Nucleus accumbens (tissue), 56 donors: ENCODE results near the gene MTOR.

ENCODE experiments used
- DNase-seq, 56 donors: peaks; one replicate each; lab custom pipeline; 2025; lab: John Stamatoyannopoulos, UW

The MTOR gene

DNA sequence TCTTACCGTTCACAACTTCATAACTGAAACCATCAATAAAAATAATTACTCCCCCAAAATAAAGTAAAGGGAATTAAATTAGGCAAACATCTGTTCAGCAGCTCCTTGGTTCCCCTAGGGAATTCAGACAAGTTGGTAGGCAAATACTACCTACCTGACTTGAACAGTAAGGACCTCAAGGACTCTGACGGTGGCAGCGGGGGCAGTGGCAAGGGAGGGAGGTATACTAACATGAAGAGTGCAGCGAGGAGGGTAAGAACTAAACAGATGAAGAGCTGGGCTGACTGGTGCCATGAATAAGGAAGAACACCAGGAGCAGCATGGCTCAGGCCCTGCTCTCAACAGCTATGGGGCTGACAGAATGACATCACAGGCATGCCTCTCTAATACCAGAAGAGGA, 33.1 kb downstream of the MTOR start:
- no peak for DNase-seq

DNA sequence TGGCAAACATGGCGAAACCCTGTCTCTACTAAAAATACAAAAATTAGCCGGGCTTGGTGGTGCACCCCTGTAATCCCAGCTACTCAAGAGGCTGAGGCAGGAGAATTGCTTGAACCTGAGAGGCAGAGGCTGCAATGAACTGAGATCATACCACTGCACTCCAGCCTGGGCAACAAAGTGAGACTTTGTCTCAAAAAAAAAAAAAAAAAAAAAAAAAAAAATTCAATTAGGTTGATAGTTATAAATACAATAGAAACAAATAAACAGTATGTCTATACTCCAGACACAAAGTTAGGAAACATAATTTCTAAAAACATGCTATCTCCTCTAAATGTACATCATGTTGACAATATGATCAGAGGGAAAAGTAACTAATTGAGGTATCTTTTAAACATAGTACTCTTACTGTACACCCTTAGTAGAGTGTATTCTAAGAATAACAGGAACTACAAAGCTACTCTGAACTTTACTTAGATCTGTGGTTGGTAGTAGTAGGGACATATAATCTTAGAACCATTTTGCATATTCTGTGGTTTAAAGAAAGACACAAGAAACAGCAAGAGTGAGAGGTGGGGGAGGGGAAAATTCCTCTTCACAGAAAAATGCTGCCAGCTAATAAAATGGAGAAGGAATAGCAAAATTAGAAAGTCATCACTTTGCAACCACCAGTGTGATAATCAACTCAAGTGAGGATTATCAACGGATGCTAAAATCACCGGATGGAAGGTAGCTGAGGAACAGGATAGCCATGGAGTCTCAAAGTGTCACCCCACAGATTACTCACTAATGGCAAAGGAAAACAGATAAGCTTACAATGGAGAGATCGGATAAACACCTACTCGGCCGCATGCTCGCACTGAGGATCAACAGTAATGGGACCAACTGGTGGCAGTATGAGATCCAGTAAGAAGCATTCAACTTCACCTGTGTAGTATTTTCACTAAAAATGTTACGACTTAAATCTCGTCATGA, 35.0 kb downstream of the MTOR start:
- no peak for DNase-seq

DNA sequence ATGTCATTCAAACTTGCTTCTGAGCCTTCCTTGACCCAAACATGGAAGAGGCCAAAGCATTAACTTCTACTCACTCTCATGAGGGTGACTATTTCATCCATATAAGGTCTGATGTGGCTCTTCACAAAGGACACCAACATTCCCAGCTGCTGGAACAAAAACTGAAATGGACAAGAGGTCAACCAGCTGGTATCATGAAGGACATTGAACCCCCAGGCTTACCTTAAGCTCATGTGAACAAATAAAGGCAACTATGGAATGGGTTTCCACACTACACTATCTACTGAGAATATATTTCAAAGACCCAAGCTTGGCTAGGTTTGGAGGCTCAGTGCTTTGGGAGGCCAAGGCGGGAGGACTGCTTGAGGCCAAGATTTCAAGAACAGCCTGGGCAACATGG, 46.3 kb downstream of the MTOR start:
- no peak for DNase-seq

DNA sequence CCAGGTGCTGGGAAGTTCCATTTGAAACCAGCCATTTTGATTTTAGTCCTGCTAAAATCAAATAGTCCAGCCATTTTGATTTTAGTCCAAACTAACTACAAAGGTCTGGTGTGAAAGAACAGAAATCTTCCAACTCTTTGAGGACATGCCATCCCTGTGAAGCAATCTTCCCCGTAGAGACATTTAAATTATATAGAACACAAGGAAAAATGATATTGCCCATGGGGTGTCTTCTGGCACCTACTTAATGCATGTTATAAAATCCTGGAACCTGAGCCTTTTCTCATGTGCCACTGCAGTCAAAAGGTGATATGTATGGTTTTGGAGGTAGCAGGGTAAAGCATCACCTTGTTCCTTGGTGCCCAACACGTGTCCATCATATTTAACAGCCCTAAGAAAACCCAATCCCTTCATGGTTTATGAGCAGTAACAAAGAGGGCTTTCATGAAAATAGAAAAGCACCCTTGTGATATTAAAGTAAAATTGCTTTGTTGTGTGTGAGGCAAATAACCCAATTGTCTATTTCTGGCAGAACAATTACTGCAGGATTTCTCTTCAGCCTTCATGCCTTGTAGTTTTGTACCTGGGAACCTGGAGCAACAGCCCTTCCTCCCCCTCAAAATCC, 46.9 kb downstream of the MTOR start:
- no peak for DNase-seq

DNA sequence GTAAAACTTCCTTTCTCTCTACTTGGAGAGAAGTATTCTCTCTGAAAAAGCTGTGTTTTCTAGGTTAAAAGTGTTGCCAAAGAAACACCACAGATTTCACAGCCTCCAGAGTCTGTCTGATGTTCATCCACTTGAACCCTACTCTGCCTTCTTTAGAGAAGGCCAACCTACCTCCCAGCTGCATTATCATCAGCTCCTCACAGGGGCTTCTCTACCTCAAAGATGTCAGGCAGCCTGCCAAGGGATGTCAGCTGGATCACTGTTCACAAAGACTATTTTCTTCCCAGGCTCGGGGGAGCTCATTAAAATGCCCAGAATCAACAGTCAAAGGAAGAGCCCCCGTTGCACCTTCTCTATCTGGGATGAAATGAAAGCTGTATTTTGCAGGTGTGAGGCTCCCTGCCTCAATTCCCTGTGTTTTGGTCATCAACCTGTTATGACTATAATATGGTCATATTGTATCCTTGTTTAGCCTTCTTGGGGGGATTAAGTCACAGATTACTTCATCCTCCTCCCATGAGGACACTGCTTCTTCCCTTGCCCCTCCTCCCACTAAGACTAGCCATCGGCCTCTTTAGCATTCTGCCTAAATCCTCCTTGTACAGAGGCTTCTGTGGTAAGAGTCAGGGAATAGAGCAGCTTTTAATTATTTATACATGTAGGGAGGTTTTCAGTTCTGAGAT, 47.5 kb downstream of the MTOR start:
- DNase-seq: peak in 3 of 56 donors; percentile 5 to 7 (median 6)

DNA sequence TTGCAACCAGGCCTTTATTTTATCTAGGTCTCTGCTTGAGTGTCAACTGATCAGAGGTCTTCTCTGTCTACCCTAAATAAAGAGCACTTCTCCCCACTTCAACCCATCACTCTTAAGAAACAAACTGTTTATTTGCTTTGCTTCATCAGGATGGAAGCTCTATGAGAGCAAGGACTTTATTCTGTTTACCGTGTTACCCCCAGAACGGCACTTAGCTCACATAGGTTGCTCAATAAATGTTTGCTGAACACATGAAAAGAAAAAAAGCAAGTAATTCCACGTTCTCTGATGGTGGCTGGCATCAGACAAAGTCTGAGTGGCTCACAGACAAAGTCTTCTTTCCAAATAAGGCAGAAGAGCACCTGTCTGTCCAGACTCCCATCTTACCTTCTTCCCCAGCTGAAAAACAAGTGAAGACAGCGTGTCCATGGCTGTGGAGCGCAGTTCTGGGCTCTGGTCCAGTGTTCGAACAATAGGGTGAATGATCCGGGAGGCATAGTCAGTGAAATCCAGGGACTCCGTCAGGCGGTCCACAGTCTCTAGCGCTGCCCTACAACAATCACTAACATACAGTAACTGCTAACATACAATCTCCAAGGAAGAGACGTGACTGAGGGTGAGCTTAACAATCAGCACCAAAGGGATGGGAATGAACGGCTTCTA, 50.3 kb downstream of the MTOR start:
- peak in 49 of 56 donors; percentile 8 to 80 (median 48) for DNase-seq

DNA sequence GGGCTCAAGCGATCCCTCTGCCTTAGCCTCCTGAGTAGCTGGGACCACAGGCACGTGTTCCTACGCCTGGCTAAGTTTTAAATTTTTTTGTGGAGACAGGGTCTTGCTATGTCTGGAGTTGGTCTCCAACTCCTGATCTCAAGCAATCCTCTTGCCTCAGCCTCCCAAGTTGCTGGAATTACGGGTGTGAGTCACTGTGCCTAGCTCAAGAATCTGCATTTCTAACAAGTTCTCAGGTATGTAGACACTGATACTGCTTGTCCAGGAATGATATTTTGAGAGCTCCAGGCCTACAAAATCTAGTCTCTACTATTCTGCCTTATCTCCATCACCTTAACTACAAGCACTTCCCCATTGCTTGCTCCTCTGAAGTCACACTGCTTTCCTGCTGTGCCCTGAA, 50.9 kb downstream of the MTOR start:
- DNase-seq: no peak

DNA sequence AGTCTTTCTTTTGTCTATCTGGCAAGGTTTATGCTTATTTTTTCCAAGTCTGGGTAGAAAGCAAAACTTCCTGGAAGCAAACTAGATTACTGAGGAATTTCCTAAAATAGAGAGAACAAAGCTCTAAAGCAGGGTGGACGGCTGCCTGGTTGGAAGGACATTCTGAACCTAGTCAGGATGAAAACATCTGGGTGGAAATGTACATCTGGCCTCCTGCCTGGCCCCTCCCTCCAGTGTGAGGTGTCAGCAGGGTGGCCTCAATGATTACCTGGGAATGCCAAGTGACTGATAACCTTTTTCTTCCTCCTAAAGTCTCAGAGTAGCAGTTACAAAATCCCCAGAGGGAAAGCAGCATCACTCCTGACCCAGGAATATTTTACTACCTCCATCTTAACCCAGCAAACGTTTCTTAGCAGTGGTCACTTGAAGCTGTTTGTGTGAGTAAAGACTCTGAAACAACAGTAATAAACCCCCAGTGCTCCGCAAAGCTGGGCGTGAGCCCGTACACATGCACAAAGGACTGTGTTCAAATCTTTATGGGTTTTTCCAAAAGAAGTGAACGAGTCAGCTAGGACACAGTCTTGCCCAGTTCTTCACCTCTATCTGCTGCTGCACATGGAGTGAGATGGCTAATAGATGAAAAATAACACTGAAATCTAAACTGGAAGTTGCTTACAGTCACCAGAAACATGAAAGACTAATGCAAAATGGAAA, 54.3 kb downstream of the MTOR start:
- no peak for DNase-seq

DNA sequence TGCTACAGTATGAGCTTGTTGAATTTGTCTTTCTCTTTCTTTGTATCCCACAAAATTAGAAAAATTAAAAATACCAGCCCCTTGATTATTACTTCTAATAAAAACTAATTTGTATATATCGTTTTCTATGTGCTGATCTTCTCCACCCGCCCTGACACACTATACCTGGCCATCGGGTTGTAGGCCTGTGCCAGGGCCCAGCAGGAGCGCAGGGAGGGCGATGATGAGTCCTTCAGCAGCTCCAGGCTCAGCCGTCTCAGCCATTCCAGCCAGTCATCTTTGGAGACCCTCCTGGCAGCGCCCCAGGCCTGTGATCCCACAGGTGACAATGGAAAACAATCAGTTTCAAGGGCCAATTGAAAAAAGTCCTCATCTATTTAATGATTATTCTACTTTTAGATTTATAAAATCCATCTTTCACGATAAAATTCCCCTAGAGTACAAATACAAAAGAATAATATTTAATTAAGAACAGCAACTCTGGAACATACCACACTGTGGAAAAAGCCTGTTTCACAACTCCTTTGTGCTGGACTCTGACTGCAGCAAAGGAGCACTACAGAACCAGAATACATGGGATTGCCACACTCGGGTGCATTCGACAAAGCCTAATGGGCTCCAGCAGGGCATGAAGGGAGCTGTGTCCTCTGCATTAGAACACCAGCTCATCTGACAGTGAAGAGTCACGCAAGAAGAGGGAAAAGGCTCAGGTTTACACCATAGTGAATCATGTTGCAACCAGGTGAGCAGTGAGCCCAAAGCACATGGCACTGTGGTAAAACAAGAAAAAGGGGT, 57.8 kb downstream of the MTOR start:
- DNase-seq: no peak

DNA sequence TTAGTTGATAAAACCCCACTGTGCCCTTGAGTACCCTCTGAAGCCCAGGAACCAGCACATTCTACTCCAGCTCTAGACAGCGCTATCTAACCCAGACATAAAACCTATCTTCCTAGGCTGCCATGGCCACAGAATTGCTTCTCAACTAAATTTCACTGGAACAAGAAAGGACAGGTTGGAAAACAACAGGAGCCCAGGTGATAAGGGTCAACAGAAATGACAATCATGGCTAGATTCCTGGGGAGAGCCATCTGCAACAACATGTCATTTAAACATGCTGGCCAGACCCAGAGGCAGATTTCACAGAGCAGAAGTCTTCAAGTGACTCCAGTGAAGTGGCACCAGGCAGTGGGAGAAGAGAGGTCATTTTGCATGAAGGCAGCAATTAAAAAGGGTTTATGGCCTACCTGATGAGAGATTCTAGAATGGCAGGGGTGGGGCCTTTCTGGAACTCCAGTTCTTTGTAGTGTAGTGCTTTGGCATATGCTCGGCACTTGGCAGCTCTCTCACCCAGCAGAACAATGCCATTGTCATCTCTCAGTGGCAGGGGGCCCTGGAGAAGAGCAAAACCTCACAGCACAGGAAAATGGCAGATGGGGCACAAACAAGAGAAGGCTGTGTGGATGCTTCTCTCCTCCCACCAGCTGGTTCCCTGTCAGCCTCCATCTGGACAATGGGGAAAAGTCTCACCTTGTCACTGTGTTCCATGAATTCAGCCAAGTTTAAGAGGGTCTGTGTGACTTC, 63.3 kb downstream of the MTOR start:
- DNase-seq: peak in 34 of 56 donors; percentile 12 to 73 (median 48)

DNA sequence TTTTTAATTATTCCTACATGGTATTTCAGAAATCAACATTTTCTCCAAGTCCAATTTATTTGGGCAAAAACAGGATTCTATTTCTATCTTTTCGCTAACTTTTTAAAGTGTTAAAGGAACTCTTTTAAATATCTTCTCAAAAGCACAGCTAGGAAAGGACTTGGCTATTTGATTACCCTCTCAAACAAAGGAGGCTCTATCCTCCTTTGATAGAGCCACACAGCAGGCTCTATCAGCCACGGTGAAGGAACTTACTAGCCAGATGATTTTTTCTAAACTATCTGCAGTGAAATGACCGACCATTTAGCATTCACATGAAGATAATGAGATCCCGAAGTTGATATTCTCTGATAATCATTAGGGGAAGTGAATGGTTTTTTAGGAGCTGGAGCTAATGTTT, 64.1 kb downstream of the MTOR start:
- no peak for DNase-seq

DNA sequence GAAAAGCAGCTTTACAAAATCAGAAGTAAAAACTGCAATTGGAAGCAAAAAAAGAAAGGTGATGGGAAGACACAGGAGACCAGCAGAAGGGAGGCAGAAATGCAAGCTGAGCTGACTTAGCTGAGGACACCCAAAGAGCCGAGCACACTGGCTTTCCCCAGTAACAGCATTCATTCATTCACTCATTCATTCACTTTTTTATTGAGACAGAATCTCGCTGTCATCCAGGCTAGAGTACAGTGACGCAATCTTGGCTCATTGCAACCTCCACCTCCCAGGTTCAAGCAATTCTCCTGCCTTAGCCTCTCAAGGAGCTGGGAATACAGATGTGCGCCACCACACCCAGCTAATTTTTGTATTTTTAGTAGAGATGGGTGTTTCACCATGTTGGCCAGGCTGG, 65.0 kb downstream of the MTOR start:
- no peak for DNase-seq

DNA sequence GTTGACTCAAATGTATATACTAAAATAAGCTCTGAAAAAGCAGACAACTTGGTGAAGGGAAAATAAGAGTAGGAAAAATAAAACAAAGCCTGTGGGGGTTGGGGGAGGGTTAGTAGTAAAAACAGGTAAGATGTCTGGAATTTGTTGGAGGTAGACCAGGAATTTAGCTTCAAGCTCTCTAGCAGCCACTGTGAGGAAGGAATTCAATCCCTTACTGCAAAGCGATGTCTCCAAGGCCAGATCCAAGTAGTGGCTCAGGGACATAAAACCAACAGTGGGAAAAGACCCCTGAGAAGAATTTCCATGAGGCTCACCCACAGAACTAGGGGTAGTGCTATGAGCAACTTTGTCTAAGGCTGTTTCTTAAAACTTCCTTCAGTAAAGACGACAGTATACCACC, 65.4 kb downstream of the MTOR start:
- no peak for DNase-seq

DNA sequence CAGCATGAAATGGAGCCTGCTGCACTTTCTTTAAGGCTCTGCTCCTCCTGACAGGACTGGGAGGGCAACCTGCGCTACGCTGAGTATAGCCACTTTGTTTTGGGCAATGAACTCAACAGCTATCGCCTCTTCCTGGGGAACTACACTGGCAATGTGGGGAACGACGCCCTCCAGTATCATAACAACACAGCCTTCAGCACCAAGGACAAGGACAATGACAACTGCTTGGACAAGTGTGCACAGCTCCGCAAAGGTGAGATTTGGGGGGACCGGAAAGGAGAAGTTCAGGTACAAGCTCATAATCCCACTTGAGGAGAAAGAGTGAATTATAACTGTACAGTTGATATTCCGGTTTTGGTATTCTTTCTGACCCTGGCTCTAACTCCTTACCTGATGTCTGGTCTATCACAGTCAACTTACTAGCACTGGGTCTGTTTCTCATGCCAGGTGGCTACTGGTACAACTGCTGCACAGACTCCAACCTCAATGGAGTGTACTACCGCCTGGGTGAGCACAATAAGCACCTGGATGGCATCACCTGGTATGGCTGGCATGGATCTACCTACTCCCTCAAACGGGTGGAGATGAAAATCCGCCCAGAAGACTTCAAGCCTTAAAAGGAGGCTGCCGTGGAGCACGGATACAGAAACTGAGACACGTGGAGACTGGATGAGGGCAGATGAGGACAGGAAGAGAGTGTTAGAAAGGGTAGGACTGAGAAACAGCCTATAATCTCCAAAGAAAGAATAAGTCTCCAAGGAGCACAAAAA, 67.8 kb downstream of the MTOR start:
- no peak for DNase-seq

DNA sequence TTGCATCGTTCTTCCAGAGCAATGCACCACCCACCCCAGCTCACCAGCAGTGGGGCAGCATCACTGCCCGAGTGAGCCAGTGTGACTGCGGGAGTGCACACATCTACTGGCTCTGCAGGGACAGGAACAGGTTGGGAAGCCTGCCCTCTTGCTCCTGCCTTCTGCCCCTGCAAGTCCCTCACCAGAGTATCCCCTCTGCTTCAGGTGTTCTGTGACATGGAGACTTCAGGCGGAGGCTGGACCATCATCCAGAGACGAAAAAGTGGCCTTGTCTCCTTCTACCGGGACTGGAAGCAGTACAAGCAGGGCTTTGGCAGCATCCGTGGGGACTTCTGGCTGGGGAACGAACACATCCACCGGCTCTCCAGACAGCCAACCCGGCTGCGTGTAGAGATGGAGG, 69.0 kb downstream of the MTOR start:
- DNase-seq: no peak

DNA sequence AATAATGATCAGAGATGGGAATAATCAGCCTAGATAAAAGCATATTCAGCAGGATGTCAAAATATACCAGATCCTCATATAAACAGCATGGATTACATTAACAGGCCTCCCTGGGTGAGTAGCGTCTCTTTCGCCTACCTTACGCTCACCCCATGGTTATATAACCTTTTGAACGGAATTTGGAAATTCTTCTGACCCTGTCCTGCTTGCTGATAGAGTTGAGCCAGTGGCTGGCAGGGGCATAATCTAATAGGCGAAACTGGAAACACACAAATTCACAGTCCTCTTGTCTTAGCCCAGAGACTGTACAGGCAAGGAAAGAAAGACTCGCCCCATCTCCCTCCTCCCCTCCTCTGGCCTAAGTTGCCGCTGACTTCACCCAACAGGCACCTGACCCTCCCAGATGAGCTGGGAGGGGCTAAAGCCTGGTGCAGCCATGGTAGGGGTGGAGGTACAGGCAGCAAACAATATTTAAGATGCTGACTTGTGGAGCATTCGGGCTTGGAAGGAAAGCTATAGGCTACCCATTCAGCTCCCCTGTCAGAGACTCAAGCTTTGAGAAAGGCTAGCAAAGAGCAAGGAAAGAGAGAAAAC, 73.4 kb downstream of the MTOR start, which contains the start of gene ANGPTL7:
ANGPTL7 (plus strand) TSS at position 498 of the 594 bp plus-strand sequence. CDS start 225 bp downstream, outside the sequence.
- DNase-seq: no peak

DNA sequence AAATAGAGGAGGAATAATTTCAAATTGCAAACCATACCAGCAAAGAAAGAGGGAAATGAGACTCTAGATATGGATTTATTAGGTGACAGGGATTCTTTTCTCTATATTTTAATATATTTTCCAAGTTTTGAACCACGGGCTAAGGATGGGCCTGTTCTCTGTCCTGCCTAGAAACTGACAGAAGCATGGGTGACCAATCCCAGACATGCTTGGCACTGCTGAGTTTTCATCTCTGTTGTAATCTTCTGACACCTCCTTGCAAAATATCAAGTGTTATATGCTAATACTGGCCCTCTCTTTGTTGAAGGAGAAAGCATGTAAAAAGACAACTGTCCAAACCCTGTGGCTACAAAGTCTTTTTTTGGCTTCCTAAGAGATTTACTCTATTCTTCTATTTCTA, 74.0 kb downstream of the MTOR start:
- DNase-seq: no peak
